Urothelium cell line (cell line): ENCODE results near the gene PPP1R12B.
"Not testable (repeated sequence)": the region's sequence is repeated elsewhere in the genome, so short reads cannot be mapped to it uniquely, and the experiment has no call there.

Experiments
- DNase-seq: peaks from one replicate; pipeline ENCODE4 v3.0.0; 2011; ENCODE audit warnings: low spot score, mixed read lengths
- FAIRE-seq: peaks from 2 replicates; lab custom pipeline; 2011; peaks lifted over from hg19 to GRCh38; lab: Jason Lieb, UNC

PPP1R12B gene

GRCh38 chr1:202473266-202474045, 125.0 kb downstream of the PPP1R12B start:
- not testable (repeated sequence) for FAIRE-seq, DNase-seq

GRCh38 chr1:202479661-202480060, 131.2 kb downstream of the PPP1R12B start:
- FAIRE-seq, DNase-seq: not testable (repeated sequence)

GRCh38 chr1:202480640-202481039, 132.1 kb downstream of the PPP1R12B start:
- FAIRE-seq, DNase-seq: not testable (repeated sequence)

- not testable (repeated sequence) for DNase-seq, FAIRE-seq
These were observed 134.9 kb downstream of the PPP1R12B start for GRCh38 chr1:202483362-202483761.

- not testable (repeated sequence) for FAIRE-seq, DNase-seq
These were observed 135.5 kb downstream of the PPP1R12B start for GRCh38 chr1:202484032-202484431.

GRCh38 chr1:202484820-202485219, 136.3 kb downstream of the PPP1R12B start:
- FAIRE-seq: peak; percentile 82
- DNase-seq: not testable (repeated sequence)

GRCh38 chr1:202488178-202488649, 139.7 kb downstream of the PPP1R12B start:
- not testable (repeated sequence) for FAIRE-seq

GRCh38 chr1:202489101-202489500, 140.6 kb downstream of the PPP1R12B start:
- not testable (repeated sequence) for DNase-seq, FAIRE-seq

More at GRCh38 chr1:202488178-202488649, 139.7 kb downstream of the PPP1R12B start:
- not testable (repeated sequence) for DNase-seq

GRCh38 chr1:202493112-202493511, 144.6 kb downstream of the PPP1R12B start:
- not testable (repeated sequence) for DNase-seq
- peak; percentile 66 for FAIRE-seq

- FAIRE-seq (no peak), DNase-seq (no peak)
These were observed 150.0 kb downstream of the PPP1R12B start for GRCh38 chr1:202498542-202498941.

- peak; percentile 84 for FAIRE-seq
- not testable (repeated sequence) for DNase-seq
These were observed 151.5 kb downstream of the PPP1R12B start for GRCh38 chr1:202499997-202500396.

- FAIRE-seq: no peak
These were observed 152.8 kb downstream of the PPP1R12B start for GRCh38 chr1:202501281-202501680.

GRCh38 chr1:202505356-202505755, 156.9 kb downstream of the PPP1R12B start:
- DNase-seq (no peak), FAIRE-seq (no peak)

More at GRCh38 chr1:202501281-202501680, 152.8 kb downstream of the PPP1R12B start:
- peak; percentile 14 for DNase-seq

- not testable (repeated sequence) for FAIRE-seq, DNase-seq
These were observed 157.5 kb downstream of the PPP1R12B start for GRCh38 chr1:202505880-202506575.

GRCh38 chr1:202508863-202509262, 160.4 kb downstream of the PPP1R12B start:
- not testable (repeated sequence) for DNase-seq, FAIRE-seq

- FAIRE-seq, DNase-seq: not testable (repeated sequence)
These were observed 165.4 kb downstream of the PPP1R12B start for GRCh38 chr1:202513875-202514274.

- DNase-seq: no peak
- FAIRE-seq: no peak
These were observed 168.0 kb downstream of the PPP1R12B start for GRCh38 chr1:202516434-202516877.

- not testable (repeated sequence) for DNase-seq, FAIRE-seq
These were observed 168.6 kb downstream of the PPP1R12B start for GRCh38 chr1:202517146-202517545.

GRCh38 chr1:202518180-202518579, 169.7 kb downstream of the PPP1R12B start:
- FAIRE-seq, DNase-seq: not testable (repeated sequence)

GRCh38 chr1:202518905-202519304, 170.4 kb downstream of the PPP1R12B start:
- DNase-seq, FAIRE-seq: not testable (repeated sequence)
